Testis (tissue), 3 donors: ENCODE results near the gene LDAH. TPM values are rescaled to one million over a fixed set of nuclear protein-coding genes. Genes with fewer than 3 reads are reported as not detected.

Experiments
- DNase-seq: peaks from one replicate; pipeline ENCODE4 v3.0.0-alpha.2; 2019
- H3K27ac ChIP-seq, 2 donors: fragments of 200-600 bp; sonication (generic); one replicate each; pipeline ENCODE4 v1.5.1; 2019
- H3K27me3 ChIP-seq: fragments of 200-600 bp; sonication (generic); one replicate; pipeline ENCODE4 v1.5.1; 2019
- H3K36me3 ChIP-seq: fragments of 200-600 bp; sonication (generic); one replicate; pipeline ENCODE4 v1.5.1; 2017; ENCODE audit warnings: low read depth; ENCODE audit errors: missing control alignments
- H3K4me1 ChIP-seq: fragments of 200-600 bp; sonication (generic); one replicate; pipeline ENCODE4 v1.5.1; 2019
- H3K4me3 ChIP-seq, 2 donors: fragments of 200-600 bp; sonication (generic); one replicate each; pipeline ENCODE4 v1.5.1; 2017 to 2019
- H3K9me3 ChIP-seq: fragments of 200-600 bp; sonication (generic); one replicate; pipeline ENCODE4 v1.5.1; 2017
- POLR2A ChIP-seq: fragments of 450-650 bp; IDR thresholded peaks from one replicate; pipeline ENCODE4 v1.6.1; 2017; ENCODE audit warnings: antibody characterized with exemption, mild to moderate bottlenecking, moderate library complexity
- WGBS, 2 donors: methylation state at CpG; one replicate each; pipeline ENCODE4 v1.1.5; 2018; 5-methylcytosine and 5-hydroxymethylcytosine counted together
- intact Hi-C: fragments of 100-400 bp; cut with DNase I; formaldehyde crosslinking; loops from one replicate; pipeline ENCODE4 v1.15.1; 2023; ENCODE audit warnings: low total_unique reads
- polyA plus RNA-seq: library from polyadenylated mRNA; stranded (reverse); fragments of 350-450 nt; fragmentation: Illumina TruSeq; extraction: RNeasy Lipid Tissue Mini Kit (QIAGEN cat#74804); gene quantifications from one replicate; pipeline ENCODE4 v1.2.3, GENCODE V29; 2014; ENCODE audit warnings: low read depth, low replicate concordance; ENCODE audit not compliant: insufficient read depth
- total RNA-seq, 2 donors: library from RNA; depleted of rRNA; stranded (reverse); fragments of >200 nt; gene quantifications; one replicate each; pipeline ENCODE4 v1.2.3, GENCODE V29; 2016
- TF ChIP-seq, protein P1 (sequence below), 3 experiments: fragments of 450-650 bp in 2 of 3; fragments of 200-600 bp in 1 of 3; sonication (generic) in 1 of 3; IDR thresholded peaks; one replicate each; pipeline ENCODE4 v1.5.1; 2016 to 2019; ENCODE audit warnings: antibody characterized with exemption in 3 of 3, mild to moderate bottlenecking in 2 of 3, moderate library complexity in 1 of 3

Gene LDAH
- total and polyA plus RNA-seq, 3 donors from 2014 or later: 9.3 to 19.4 (median 12.7) TPM

- no peak overlapping the region for H3K27ac ChIP-seq
- no peaks in the 10 kb centered on the region for H3K9me3 ChIP-seq
- H3K36me3 ChIP-seq: no peaks in the 10 kb centered on the region
- TF ChIP-seq POLR2A: no peak
- TF ChIP-seq, protein P1, sequence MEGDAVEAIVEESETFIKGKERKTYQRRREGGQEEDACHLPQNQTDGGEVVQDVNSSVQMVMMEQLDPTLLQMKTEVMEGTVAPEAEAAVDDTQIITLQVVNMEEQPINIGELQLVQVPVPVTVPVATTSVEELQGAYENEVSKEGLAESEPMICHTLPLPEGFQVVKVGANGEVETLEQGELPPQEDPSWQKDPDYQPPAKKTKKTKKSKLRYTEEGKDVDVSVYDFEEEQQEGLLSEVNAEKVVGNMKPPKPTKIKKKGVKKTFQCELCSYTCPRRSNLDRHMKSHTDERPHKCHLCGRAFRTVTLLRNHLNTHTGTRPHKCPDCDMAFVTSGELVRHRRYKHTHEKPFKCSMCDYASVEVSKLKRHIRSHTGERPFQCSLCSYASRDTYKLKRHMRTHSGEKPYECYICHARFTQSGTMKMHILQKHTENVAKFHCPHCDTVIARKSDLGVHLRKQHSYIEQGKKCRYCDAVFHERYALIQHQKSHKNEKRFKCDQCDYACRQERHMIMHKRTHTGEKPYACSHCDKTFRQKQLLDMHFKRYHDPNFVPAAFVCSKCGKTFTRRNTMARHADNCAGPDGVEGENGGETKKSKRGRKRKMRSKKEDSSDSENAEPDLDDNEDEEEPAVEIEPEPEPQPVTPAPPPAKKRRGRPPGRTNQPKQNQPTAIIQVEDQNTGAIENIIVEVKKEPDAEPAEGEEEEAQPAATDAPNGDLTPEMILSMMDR (IDR thresholded peaks at IDR 0.05): no peak
- WGBS, 2 donors: 53 to 60% methylated on average over 5 to 8 of the region's 8 CpGs
- no peak overlapping the region for H3K4me3 ChIP-seq
- intact Hi-C loops: no loop called here
- peaks cover 3% of the 10 kb centered on the region for H3K4me1 ChIP-seq
- H3K27me3 ChIP-seq: no peaks in the 10 kb centered on the region
- DNase-seq: no peak
Observed at GRCh38 chr2:20660506-20661420, 162.1 kb downstream of the LDAH start.

DNA sequence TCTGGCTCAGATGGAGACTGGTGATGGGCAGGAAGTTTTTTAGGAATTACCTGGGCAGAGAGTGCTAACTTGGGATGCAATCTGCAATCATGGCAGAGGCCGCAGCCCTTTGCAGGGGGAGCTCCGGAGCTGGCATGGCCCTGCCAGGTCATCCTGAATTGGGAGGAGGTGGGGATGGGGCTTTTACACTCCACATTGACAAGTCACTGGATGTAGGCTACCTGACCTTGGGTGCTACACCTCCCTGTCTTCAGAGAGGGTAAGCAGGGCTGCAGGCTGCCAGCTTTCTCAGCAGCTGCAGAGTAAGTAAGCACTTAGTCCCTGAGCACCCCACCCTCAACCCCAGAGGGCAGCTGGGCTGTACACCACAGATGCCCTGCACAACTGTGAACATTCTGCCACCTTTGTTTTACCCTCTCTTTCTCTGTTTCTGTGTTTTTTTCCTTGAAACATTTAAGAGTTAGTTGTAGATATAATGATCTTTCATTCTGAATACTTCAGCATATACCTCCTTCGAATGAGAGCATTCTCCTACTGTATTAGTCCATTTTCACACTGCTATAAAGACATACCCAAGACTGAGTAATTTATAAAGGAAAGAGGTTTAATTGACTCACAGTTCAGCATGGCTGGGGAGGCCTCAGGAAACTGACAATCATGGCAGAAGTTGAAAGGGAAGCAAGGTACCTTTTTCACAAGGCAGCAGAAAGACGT lies 165.2 kb downstream of the LDAH start:
- no peak for DNase-seq
- H3K27ac ChIP-seq: no peak overlapping the region
- no peaks in the 10 kb centered on the region for H3K9me3 ChIP-seq
- H3K4me1 ChIP-seq: no peaks in the 10 kb centered on the region
- TF ChIP-seq, protein P1 (IDR thresholded peaks at IDR 0.05): no peak
- no peaks in the 10 kb centered on the region for H3K27me3 ChIP-seq
- no peak overlapping the region for H3K4me3 ChIP-seq
- WGBS, 2 donors: 83 to 88% methylated on average over 2 to 4 of the region's 4 CpGs
- intact Hi-C loops: no loop called here
- no peaks in the 10 kb centered on the region for H3K36me3 ChIP-seq

- no peaks in the 10 kb centered on the region for H3K27me3 ChIP-seq
- no peak overlapping the region for H3K27ac ChIP-seq
- intact Hi-C loops: no loop called here
- 86% methylated on average over 4 to 7 of the region's 7 CpGs for WGBS, 2 donors
- no peak for TF ChIP-seq POLR2A
- TF ChIP-seq, protein P1 (IDR thresholded peaks at IDR 0.05): no peak
- H3K4me3 ChIP-seq: no peak overlapping the region
- H3K4me1 ChIP-seq: peaks cover 2% of the 10 kb centered on the region
- no peaks in the 10 kb centered on the region for H3K36me3 ChIP-seq
- DNase-seq: no peak
- no peaks in the 10 kb centered on the region for H3K9me3 ChIP-seq
Observed at GRCh38 chr2:20656561-20656960, 166.3 kb downstream of the LDAH start.

GRCh38 chr2:20654535-20654813 lies 168.4 kb downstream of the LDAH start:
- TF ChIP-seq POLR2A: no peak
- TF ChIP-seq, protein P1 (IDR thresholded peaks at IDR 0.05): no peak
- intact Hi-C loops: no loop called here
- no peaks in the 10 kb centered on the region for H3K36me3 ChIP-seq
- no peaks in the 10 kb centered on the region for H3K9me3 ChIP-seq
- 93 to 95% methylated on average over 2 of the region's 2 CpGs for WGBS, 2 donors
- no peak for DNase-seq
- H3K4me1 ChIP-seq: peaks cover 14% of the 10 kb centered on the region
- no peak overlapping the region for H3K27ac ChIP-seq
- no peak overlapping the region for H3K4me3 ChIP-seq
- no peaks in the 10 kb centered on the region for H3K27me3 ChIP-seq
